Measurements from ENCODE around the gene CDK2.
"Not testable (repeated sequence)": the region's sequence is repeated elsewhere in the genome, so short reads cannot be mapped to it uniquely, and the experiment has no call there.

Gene CDK2

GRCh38 chr12:55966408-55967281 lies at the start of gene CDK2:
TSS of gene CDK2 (plus strand) at chr12:55966830. CDS start at chr12:55967009, 179 bp downstream.
- peak; percentile 91 for DNase-seq

GRCh38 chr12:55919032-55919431 lies 47.6 kb upstream of the CDK2 start:
- DNase-seq = not testable (repeated sequence)

GRCh38 chr12:55922126-55922525 lies 44.5 kb upstream of the CDK2 start:
- no peak for DNase-seq

GRCh38 chr12:55923648-55924047 lies 43.0 kb upstream of the CDK2 start:
- DNase-seq = not testable (repeated sequence)

GRCh38 chr12:55925371-55925770 lies 41.3 kb upstream of the CDK2 start:
- DNase-seq = no peak

GRCh38 chr12:55925870-55926737 lies 40.5 kb upstream of the CDK2 start:
- no peak for DNase-seq

GRCh38 chr12:55926738-55927587 lies 39.7 kb upstream of the CDK2 start:
- DNase-seq = peak; percentile 92

- DNase-seq = peak; percentile 90
These were observed 38.8 kb upstream of the CDK2 start, which contains the start of gene PYM1 for GRCh38 chr12:55927588-55928502. TSS of gene PYM1 (minus strand) at chr12:55927894. CDS start at chr12:55927761, 133 bp downstream.

- DNase-seq = peak; percentile 31
These were observed 37.3 kb upstream of the CDK2 start for GRCh38 chr12:55929306-55929791.

GRCh38 chr12:55930771-55931316 lies 35.8 kb upstream of the CDK2 start, which contains the start of gene DGKA:
TSS of gene DGKA (plus strand) at chr12:55931162. CDS start at chr12:55936504, 5,342 bp downstream.
- peak; percentile 65 for DNase-seq

GRCh38 chr12:55931317-55931779 lies 35.3 kb upstream of the CDK2 start:
- no peak for DNase-seq

- peak; percentile 42 for DNase-seq
These were observed 34.7 kb upstream of the CDK2 start for GRCh38 chr12:55931780-55932550.

- DNase-seq = no peak
These were observed 34.1 kb upstream of the CDK2 start for GRCh38 chr12:55932551-55932910.

- DNase-seq = peak; percentile 50
These were observed 33.3 kb upstream of the CDK2 start for GRCh38 chr12:55933169-55933798.

GRCh38 chr12:55933799-55934742 lies 32.6 kb upstream of the CDK2 start:
- DNase-seq = no peak

- no peak for DNase-seq
These were observed 31.9 kb upstream of the CDK2 start for GRCh38 chr12:55934773-55935172.

- no peak for DNase-seq
These were observed 30.9 kb upstream of the CDK2 start for GRCh38 chr12:55935738-55936151.

- no peak for DNase-seq
These were observed 28.6 kb upstream of the CDK2 start for GRCh38 chr12:55937981-55938380.
